ENCODE results near the gene SYT17.

Gene SYT17

GRCh38 chr16:19167710-19168370, at the start of gene SYT17:
TSS of gene SYT17 (plus strand) at chr16:19168240. CDS start at chr16:19168647, 407 bp downstream.
- DNase-seq (ENCODE audit: low spot score): no peak

DNA sequence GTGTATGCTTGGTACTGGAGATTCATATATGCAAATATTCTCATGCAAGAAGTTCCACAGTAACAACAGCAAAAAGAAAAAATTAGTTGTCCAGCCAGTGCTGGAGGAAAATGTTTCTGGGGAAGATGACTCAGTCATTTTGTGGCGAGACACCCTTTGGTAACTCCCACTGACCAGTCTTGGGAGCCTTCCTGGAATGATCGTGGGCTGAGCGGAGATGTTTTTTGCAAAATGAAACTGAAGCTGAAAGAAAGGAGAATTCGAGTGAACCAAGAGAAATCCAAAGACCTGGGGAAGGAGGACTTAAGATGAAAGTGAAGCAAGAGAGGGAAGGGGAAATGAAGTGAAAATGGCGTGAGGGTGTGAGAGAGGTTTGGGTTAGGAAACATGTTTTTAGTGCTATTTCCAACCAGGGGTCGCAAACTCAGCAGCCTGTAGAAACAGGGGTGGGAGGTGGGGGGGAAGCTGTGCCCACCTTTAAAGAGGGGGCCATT, 49.1 kb upstream of the SYT17 start:
- no peak for DNase-seq (ENCODE audit: low spot score)

DNA sequence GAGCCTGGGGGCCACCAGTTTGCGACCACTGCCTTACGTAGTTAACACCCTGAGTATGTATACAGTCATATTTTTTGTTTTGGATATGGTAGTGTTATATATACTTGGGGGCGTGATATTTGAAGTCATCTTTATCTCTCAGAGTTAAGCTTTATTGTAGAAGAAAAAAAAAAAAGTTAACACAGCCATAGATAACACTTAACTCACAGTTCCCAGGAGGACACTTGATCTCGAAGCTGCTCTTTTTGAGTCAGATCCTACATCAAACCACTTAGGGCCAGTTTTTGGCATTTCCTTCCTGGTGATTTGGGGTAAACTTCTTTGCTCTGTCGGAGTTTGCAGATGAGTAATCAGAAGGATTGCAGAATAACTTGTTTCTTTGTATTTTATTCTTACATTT, 48.5 kb upstream of the SYT17 start:
- no peak for DNase-seq (ENCODE audit: low spot score)

- DNase-seq (ENCODE audit: low spot score): no peak
These were observed 44.4 kb upstream of the SYT17 start for GRCh38 chr16:19123535-19124178.

DNA sequence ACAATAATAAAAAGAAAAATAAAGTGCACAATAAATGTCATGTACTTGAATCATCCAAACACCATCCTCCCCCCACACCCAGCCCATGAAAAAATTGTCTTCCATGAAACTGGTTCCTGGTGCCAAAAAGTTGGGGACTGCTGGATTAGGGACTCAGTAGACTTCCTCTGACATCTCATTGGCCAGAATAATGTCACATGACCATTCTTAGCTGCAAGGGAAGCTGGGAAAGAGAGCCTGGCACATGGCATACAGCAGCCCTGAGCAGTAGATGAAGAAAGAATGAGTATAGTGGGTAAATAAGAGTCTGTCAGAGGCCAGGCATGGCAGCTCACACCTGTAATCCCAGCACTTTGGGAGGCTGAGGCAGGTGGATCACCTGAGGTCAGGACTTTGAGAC, 41.7 kb upstream of the SYT17 start:
- DNase-seq (ENCODE audit: low spot score): no peak

DNA sequence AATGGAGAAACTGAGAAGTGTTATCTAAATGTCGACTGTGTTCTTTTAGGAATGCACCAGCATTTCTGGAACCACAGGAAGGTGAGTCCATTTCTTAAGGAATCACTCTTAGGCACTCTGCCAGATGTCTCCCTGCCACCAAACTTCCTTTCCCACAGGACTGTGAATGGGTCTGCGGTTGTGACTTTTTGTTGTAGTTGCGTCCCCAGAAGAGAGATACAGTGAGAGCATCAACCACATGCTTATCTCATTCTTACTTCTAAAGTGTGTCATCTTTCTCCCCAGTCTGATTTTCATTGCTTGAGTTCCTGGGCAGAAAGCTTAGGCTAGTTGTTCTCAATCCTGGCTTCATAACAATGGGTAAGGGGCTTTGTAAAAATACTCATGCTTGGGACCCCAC, 40.8 kb upstream of the SYT17 start:
- no peak for DNase-seq (ENCODE audit: low spot score)

GRCh38 chr16:19127674-19128131, 40.3 kb upstream of the SYT17 start:
- DNase-seq (ENCODE audit: low spot score): no peak

GRCh38 chr16:19128454-19129200, 39.4 kb upstream of the SYT17 start:
- no peak for DNase-seq (ENCODE audit: low spot score)

GRCh38 chr16:19130385-19130784, 37.7 kb upstream of the SYT17 start:
- DNase-seq (ENCODE audit: low spot score): no peak

- no peak for DNase-seq (ENCODE audit: low spot score)
These were observed 36.9 kb upstream of the SYT17 start for GRCh38 chr16:19130852-19131824.

- no peak for DNase-seq (ENCODE audit: low spot score)
These were observed 36.2 kb upstream of the SYT17 start for GRCh38 chr16:19131825-19132218.

DNA sequence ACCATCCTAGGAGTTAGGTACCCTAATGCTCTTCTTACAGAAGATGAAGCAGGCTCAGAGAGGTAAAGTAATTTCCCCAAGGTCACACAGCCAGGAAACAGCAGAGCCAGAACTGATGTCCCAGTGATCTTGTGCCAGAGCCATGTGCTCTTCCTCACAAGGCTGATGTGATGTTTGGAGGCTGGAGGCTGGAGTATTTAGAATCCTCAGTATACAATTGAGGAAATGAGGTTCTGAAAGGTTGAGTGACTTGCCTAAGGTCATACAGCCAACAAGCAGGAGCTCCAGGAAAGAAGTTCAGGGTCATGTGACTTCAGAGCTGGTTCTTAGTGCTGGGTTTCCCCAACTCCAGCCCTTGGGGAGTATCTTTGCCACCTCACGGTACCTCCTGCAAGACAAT, 35.8 kb upstream of the SYT17 start:
- DNase-seq (ENCODE audit: low spot score): no peak

- no peak for DNase-seq (ENCODE audit: low spot score)
These were observed 35.1 kb upstream of the SYT17 start for GRCh38 chr16:19132898-19133297.

GRCh38 chr16:19133600-19133999, 34.4 kb upstream of the SYT17 start:
- DNase-seq (ENCODE audit: low spot score): no peak

DNA sequence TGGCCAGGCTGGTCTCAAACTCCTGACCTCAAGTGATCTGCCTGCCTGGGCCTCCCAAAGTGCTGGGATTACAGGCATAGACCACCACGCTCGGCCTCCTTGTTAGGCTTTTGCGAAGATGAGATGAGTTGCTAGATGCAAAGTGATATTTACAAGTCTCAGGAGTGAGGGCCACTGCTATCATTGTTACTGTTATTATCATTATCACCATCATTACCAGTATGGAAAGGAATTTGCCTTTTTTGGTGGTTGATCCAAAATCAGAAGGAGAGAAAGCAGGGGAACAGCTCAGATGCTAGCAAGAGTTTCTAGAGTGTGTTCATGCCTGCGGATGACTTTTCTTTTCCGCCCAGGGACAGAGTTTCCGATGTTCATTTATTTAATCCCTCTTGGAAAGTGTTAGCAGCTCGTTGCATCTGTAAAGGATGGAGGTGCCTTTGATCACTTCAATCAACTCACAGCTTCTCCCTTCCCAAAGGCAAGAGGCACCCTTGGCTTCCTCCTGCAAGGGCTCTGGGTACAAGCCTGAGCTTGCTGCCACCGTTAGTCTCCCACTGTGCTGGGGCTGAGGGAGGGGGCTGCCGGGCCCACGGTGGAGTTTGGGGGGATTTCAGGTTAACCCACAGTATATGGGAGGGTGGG, 32.7 kb upstream of the SYT17 start:
- DNase-seq (ENCODE audit: low spot score): no peak

- DNase-seq (ENCODE audit: low spot score): no peak
These were observed 32.1 kb upstream of the SYT17 start for GRCh38 chr16:19135896-19136438.

- DNase-seq (ENCODE audit: low spot score): no peak
These were observed 31.4 kb upstream of the SYT17 start for GRCh38 chr16:19136549-19137196.

GRCh38 chr16:19137201-19138128, 30.6 kb upstream of the SYT17 start:
- DNase-seq (ENCODE audit: low spot score): no peak

- no peak for DNase-seq (ENCODE audit: low spot score)
These were observed 29.4 kb upstream of the SYT17 start for GRCh38 chr16:19138601-19139000.

Data from CD4-positive, alpha-beta T cell treated with Interleukin-15 for 4 hours (primary cell).